Kidney (tissue), 14 donors: ENCODE measurements around the gene INCENP. TPM values are rescaled to one million over a fixed set of nuclear protein-coding genes. Genes with fewer than 3 reads are reported as not detected.

Experiments
- DNase-seq, 5 donors: peaks; one replicate each; pipeline ENCODE4 v3.0.0-alpha.2; 2013 to 2020
- FAIRE-seq: peaks from 2 replicates; lab custom pipeline; 2012; peaks lifted over from hg19 to GRCh38; lab: Jason Lieb, UNC
- H3K27ac ChIP-seq, 2 donors: one replicate each; pipeline ENCODE4 v1.7.0; 2013; ENCODE audit warnings: low read depth in 2 of 2, low read length in 2 of 2, inconsistent platforms in 1 of 2
- H3K27me3 ChIP-seq: one replicate; pipeline ENCODE4 v1.7.1; 2013; ENCODE audit warnings: low read length, inconsistent platforms; ENCODE audit not compliant: control insufficient read depth, insufficient read depth
- H3K36me3 ChIP-seq, 3 donors: one replicate each; pipeline versions ENCODE4 v1.7.0 to v1.7.1; 2013; ENCODE audit warnings: low read length in 3 of 3, control low read depth in 1 of 3, inconsistent platforms in 1 of 3; ENCODE audit not compliant: insufficient read depth in 3 of 3, control insufficient read depth in 2 of 3
- H3K4me1 ChIP-seq, 3 donors: one replicate each; pipeline versions ENCODE4 v1.7.0 to v1.7.1; 2013; ENCODE audit warnings: low read length in 3 of 3, inconsistent platforms in 1 of 3, low read depth in 1 of 3; ENCODE audit not compliant: control insufficient read depth in 2 of 3, insufficient read depth in 2 of 3
- H3K4me3 ChIP-seq, 3 donors: one replicate each; pipeline versions ENCODE4 v1.7.0 to v1.8.1; 2013; ENCODE audit warnings: low read length in 3 of 3, control low read depth in 1 of 3, inconsistent platforms in 1 of 3
- H3K9ac ChIP-seq, 3 donors: one replicate each; pipeline versions ENCODE4 v1.7.0 to v1.7.1; 2013; ENCODE audit warnings: low read length in 3 of 3, control low read depth in 1 of 3, inconsistent platforms in 1 of 3
- H3K9me3 ChIP-seq, 3 donors: one replicate each; pipeline versions ENCODE4 v1.7.0 to v1.7.1; 2013; ENCODE audit warnings: low read length in 3 of 3, control low read depth in 1 of 3, inconsistent platforms in 1 of 3; ENCODE audit not compliant: control insufficient read depth in 2 of 3, insufficient read depth in 1 of 3
- CTCF ChIP-seq: IDR thresholded peaks from 3 replicates; pipeline ENCODE4 v1.5.1; 2012; ENCODE audit warnings: mild to moderate bottlenecking, moderate library complexity, borderline replicate concordance; ENCODE audit not compliant: insufficient read depth; ENCODE audit errors: extremely low read depth
- intact Hi-C: fragments of 100-400 bp; cut with DNase I; formaldehyde crosslinking; loops from one replicate; pipeline ENCODE4 v1.11.1; 2022
- polyA plus RNA-seq: library from polyadenylated mRNA; stranded (reverse); fragments of 350-450 nt; fragmentation: Illumina TruSeq; extraction: RNeasy Lipid Tissue Mini Kit (QIAGEN cat#74804); gene quantifications from one replicate; pipeline ENCODE4 v1.2.3, GENCODE V29; 2014; ENCODE audit warnings: low read depth, low replicate concordance; ENCODE audit not compliant: insufficient read depth
- total RNA-seq: library from RNA; stranded (reverse); fragmentation: NEBNext Ultra II Directional; extraction: Animal tissue kit (Norgen Biotek cat#: 25700); gene quantifications from one replicate; pipeline ENCODE4 v1.2.1, GENCODE V29; 2021
- donor health status: control.
- donor health status: control.
- donor health status: control.
- donor health status: control.
- donor health status: control.
- donor health status: DM: yes; HTN: yes; CAD: no.
- donor health status: Normal renal cell carcinoma (clear cell type).

The INCENP gene
- total and polyA plus RNA-seq, 2 donors from 2014 or later, result 2.9 to 17.5 TPM

GRCh38 chr11:62181097-62181496 lies 57.3 kb downstream of the INCENP start:
- H3K27ac ChIP-seq, result no peak overlapping the region
- FAIRE-seq (no peak), DNase-seq (no peak)
- intact Hi-C loops, result no loop called here
- no peaks in the 10 kb centered on the region for H3K36me3 ChIP-seq
- no peaks in the 10 kb centered on the region for H3K9me3 ChIP-seq
- H3K27me3 ChIP-seq, result no peaks in the 10 kb centered on the region
- no peak overlapping the region for H3K4me3 ChIP-seq
- H3K9ac ChIP-seq, result no peak overlapping the region
- H3K4me1 ChIP-seq, result no peaks in the 10 kb centered on the region
- TF ChIP-seq CTCF, result no peak

GRCh38 chr11:62182147-62182891 lies 58.5 kb downstream of the INCENP start:
- Histone ChIP-seq H3K36me3 (no peaks in the 10 kb centered on the region), H3K4me1 (no peaks in the 10 kb centered on the region), H3K4me3 (no peak overlapping the region), H3K27me3 (no peaks in the 10 kb centered on the region), H3K9ac (no peak overlapping the region), H3K27ac (no peak overlapping the region), H3K9me3 (no peaks in the 10 kb centered on the region)
- no peak for FAIRE-seq
- no peak for TF ChIP-seq CTCF
- no peak for DNase-seq
- intact Hi-C loops, result no loop called here

GRCh38 chr11:62186195-62186594 lies 62.4 kb downstream of the INCENP start:
- FAIRE-seq (no peak), DNase-seq (no peak)
- TF ChIP-seq CTCF, result no peak
- Histone ChIP-seq H3K9me3 (no peaks in the 10 kb centered on the region), H3K27ac (no peak overlapping the region), H3K9ac (no peak overlapping the region), H3K4me3 (no peak overlapping the region), H3K4me1 (no peaks in the 10 kb centered on the region), H3K27me3 (no peaks in the 10 kb centered on the region), H3K36me3 (no peaks in the 10 kb centered on the region)
- intact Hi-C loops, result no loop called here
